HG03521 (cell line): ENCODE measurements around the gene ZNF541.

Source experiments
- ATAC-seq: cut with Tn5 transposase; IDR thresholded peaks from one replicate; pipeline ENCODE4 v1.9.1; 2021; ENCODE audit warnings: mild to moderate bottlenecking, moderate library complexity; ENCODE audit not compliant: unreplicated experiment

Gene ZNF541

GRCh38 chr19:47547199-47547598 is 25.7 kb downstream of the ZNF541 start:
- ATAC-seq: no peak

DNA sequence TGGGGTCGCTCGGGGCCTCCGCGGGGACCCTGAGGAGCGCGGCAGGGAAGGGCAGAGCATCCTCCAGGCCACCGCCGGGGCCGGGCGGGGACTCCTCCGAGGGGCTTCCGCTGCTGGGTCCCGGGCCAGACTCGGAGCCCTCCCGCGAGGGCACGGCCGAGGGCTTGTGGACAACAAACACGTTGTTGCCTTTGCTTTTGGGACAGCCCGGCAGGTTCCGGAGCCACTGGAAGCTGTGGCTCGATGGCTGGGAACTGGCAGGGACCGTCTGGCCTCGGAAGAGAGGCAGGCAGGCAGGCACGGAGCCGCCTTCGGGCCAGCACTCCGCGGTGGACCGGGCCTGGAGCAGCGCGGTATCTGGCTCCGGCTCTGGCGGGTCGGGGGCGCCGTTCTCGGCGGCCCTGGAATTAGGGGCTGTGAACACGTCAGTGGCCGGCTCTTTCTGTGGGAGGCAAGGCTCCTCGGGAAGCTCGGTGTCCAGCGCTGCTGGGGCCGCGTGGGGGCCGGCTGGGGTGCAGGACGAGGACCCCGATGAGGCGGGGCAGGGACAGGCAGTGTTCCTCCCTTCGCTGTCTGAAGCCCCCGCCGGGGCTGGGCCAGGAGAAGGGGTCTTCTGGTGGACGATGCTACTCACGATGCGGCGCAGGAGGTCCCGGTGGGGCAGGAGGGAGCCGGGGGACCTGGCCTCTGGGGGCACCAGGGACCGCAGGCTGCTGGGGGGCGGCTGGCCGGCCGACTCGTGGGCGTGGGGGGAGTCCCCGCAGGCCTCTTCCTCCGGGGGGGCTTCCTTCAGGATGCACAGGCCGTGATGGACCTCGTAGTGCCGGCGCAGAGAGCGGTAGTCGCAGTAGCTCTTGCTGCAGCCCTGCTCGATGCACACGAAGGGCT is 27.6 kb downstream of the ZNF541 start:
- ATAC-seq: no peak

DNA sequence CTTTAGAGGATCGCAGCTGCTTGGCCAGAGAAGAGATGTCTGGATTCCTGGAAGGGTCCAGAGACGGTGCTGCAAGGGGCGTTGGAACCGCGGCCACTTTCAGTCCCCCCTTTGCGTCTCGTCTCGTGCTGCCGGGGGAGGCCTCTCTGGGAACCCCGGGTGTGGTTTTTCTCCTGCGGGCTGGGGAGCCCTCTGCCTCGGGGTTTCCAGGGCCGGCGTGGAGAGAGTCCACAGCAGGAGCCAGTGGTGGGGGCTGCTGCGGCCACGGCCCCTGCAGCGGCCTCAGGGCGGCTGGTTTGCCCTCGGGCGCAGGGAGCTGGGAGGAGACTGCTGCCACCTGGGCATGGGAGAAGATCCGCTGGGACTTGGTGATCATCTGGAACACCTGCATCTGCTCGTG is 28.5 kb downstream of the ZNF541 start:
- ATAC-seq: no peak

DNA sequence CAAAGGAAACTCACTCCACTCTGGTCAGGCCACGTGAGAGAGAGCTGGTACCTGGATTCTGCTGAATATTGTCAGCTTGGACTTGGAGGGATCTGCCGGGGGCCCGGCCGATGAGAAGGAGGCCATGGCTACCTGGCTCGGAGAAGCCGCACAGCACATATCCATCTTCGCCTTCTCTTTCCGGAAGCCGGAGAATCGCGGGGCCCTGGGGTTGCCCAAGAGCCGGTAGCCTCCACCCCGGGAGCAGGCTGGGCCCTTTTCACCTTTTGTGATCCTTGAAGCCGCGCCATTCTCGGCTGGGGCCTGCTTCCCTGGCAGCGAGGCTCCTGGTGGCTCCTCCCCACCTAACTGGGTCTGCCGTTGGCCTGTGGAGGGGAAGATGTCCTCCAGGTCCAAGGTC is 28.9 kb downstream of the ZNF541 start:
- no peak for ATAC-seq

GRCh38 chr19:47542030-47542475 is 30.9 kb downstream of the ZNF541 start:
- no peak for ATAC-seq

DNA sequence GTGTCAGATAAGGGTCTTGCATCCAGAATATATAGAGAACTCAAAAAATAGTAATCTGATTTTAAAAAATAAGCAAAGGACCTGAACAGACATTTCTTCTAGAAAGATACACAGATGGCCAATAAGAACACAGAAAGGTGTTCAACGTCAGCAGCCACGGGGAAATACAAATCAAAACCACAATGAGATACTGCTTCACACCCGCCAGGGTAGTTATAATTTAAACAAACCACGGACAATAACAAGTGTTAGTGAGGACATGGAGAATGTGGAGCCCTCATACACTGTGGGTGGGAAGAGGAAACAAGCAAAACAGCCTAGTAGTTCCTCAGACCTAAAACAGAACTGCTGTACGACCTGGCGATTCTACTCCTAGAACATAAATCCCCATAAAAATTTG is 31.4 kb downstream of the ZNF541 start:
- no peak for ATAC-seq

- no peak for ATAC-seq
Observed at GRCh38 chr19:47540748-47541147, 32.2 kb downstream of the ZNF541 start.

DNA sequence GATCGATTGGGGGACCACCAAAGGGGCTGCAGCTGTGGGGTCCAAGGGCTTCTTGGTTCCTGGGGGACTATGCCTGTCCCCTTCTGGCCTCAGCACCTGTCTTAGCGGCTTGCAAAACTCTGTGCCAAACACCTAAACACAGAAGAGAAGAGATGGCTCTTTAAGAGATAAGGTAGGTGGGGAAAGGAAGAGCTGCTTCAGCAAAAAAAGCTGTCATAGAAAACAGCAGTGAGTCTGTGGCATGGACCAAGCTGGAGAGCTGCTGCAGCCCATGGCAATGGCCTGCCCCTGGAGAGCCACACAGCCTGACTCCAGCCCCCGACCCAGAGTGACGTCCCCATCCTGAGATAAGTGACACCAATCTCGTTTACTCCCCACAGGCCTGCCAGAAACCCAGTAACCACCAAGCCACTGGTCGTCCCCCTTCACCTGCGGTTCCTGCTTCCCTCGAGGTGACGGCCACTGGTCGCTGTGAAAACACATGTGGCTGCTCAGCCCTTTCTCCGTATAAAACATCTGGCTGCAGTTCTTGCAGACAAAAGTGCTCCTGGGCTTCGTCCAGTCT is 33.1 kb downstream of the ZNF541 start:
- ATAC-seq: no peak

DNA sequence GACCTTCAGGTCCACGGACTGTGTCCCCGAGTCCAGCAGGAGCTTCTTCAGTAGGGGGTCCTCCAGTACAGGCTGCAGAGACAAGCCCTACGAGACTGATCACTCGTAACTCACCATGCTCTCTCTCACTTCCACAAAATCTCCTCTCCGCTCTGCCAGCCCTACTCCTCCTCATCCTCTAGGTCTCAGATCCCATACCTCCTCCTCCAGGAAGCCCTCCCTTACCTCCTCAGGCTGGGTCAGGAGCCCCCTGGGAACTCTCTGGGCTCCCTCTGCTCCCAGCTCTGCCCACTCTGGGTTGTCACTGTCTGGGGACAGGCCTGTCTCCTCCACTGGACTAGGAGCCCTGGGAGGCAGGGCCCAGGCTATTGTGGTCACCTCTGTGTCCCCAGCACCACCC is 34.1 kb downstream of the ZNF541 start:
- ATAC-seq: no peak

DNA sequence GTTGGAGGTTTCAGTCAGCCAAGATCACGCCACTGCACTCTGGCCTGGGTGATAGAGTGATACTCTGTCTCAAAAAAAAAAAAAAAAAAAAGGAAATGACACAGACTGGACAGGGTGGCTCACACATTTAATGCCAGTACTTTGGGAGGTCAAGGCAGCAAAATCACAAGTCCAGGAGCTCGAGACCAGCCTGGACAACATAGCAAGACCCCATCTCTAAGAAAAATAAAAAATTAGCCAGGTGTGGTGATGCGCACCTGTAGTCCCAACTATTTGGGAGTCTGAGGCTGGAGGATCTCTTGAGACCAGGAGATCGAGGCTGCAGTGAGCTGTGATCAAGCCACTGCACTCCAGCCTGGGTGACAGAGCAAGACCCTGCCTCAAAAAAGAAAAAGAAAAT is 35.5 kb downstream of the ZNF541 start:
- no peak for ATAC-seq

DNA sequence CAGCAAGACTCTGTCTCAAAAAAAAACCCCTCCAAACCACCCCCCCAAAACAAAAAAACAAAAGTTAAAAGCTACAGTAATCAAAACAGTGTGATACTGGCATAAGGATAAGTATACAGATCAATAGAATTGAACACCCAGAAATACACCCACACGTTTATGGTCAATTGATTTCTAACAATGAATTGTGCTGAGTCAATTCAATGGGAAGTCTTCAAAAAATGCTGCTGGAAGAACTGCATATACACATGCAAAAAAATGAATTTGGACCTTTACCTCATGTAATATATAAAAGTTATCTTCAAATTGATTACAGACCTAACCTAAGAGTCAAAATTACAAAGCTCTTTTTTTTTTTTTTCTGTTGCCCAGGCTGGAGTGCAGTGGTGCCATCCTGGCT is 38.3 kb downstream of the ZNF541 start:
- ATAC-seq: no peak

DNA sequence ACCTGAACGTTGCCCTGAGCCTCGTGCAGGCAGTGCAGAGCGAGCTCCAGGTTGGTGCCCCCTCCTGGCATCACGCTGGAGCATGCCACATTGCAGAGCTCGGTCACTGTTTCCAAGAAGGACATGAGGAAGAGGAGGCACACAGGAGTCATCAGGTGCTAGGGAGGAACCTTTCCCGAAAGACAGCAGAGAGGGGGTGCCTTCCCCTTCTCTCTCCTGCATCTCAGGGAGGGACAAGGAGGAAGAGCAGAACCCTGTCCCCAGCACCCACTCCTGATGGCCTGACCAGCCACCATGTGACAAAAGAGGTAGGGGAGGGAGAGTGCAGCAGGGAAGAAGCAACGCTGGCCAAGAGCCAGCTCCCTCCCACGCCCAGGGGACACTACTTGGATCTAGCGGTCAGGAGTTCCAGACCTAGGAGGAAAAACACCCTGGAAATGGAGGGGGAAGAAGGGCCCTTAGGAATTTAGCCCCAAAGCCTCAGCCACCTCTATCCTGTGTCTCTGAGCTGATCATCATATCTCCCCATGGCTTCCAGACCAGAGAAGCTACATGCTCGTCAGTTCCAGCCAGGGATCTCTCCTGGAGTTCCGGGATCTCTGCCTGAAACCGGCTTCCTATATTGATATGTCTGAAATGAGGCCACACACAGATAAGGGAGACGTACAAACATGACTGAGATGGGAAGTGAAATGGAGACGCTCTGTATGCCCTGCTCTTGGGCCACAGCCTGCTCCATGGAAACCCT is 41.1 kb downstream of the ZNF541 start:
- no peak for ATAC-seq

- no peak for ATAC-seq
Observed at GRCh38 chr19:47529018-47529742, 43.8 kb downstream of the ZNF541 start.

- ATAC-seq: no peak
Observed at GRCh38 chr19:47526798-47527197, 46.1 kb downstream of the ZNF541 start.

DNA sequence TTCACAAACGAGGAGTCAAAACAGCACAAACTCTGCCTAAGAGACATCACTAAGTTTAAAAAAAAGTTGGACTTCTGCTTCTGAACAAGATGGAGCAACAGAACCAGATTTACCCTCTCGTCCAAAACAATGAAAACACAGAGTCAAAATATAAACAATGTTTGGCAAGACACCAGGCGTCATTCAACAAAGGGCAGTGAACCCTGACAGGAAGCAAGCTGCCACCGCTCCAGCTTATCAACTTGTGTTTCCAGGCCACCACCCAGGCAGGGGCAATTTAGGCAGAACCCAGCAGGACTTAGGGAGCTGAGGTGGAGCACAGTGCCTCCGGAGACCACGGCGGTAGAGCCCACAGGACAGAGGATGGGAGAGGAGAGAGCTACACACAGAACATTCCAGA is 49.5 kb downstream of the ZNF541 start:
- ATAC-seq: no peak
